IPS DF 6.9 (cell line): ENCODE measurements around the gene CLPTM1.

ENCODE experiments used
- DNase-seq: peaks from one replicate; pipeline ENCODE4 v3.0.0-alpha.2; 2013; ENCODE audit warnings: low read depth, low spot score
- H3K27ac ChIP-seq: one replicate; pipeline ENCODE4 v1.5.1; 2013; ENCODE audit warnings: low read length, control low read depth
- H3K27me3 ChIP-seq: 2 replicates; pipeline ENCODE4 v1.6.1; 2013; ENCODE audit warnings: mild to moderate bottlenecking, low read length; ENCODE audit not compliant: control insufficient read depth, insufficient read depth
- H3K36me3 ChIP-seq: 2 replicates; pipeline ENCODE4 v1.6.1; 2013; ENCODE audit warnings: low read length; ENCODE audit not compliant: control insufficient read depth, insufficient read depth
- H3K4me1 ChIP-seq: 2 replicates; pipeline ENCODE4 v1.6.1; 2013; ENCODE audit warnings: low read length; ENCODE audit not compliant: control insufficient read depth, insufficient read depth
- H3K4me3 ChIP-seq: 2 replicates; pipeline ENCODE4 v1.5.1; 2013; ENCODE audit warnings: mild to moderate bottlenecking, low read length
- H3K9me3 ChIP-seq: 2 replicates; pipeline ENCODE4 v1.6.1; 2013; ENCODE audit warnings: low read length, inconsistent platforms; ENCODE audit not compliant: control insufficient read depth, insufficient read depth
- WGBS: extraction: QIAGEN DNeasy Blood & Tissue Kit; methylation state at CpG from one replicate; pipeline ENCODE4 v1.1.7; 2013; ENCODE audit warnings: mixed read lengths, missing lambda C conversion rate; ENCODE audit not compliant: insufficient read length, insufficient coverage; 5-methylcytosine and 5-hydroxymethylcytosine counted together

The CLPTM1 gene

GRCh38 chr19:44943801-44944249 lies 11.4 kb upstream of the CLPTM1 start:
- no peak for DNase-seq
- Histone ChIP-seq H3K4me3 (no peak overlapping the region), H3K36me3 (no peaks in the 10 kb centered on the region; the same call in 1 of the 2 replicates), H3K4me1 (no peaks in the 10 kb centered on the region), H3K27ac (no peak overlapping the region), H3K27me3 (no peaks in the 10 kb centered on the region; the same call in 1 of the 2 replicates), H3K9me3 (no peaks in the 10 kb centered on the region)
- no CpG with 5 or more reads among the region's 10 CpGs for WGBS

- no peaks in the 10 kb centered on the region; the same call in 1 of the 2 replicates for H3K36me3 ChIP-seq
- no peak for DNase-seq
- no peaks in the 10 kb centered on the region; the same call in 1 of the 2 replicates for H3K27me3 ChIP-seq
- H3K27ac ChIP-seq: no peak overlapping the region
- no peaks in the 10 kb centered on the region for H3K4me1 ChIP-seq
- H3K9me3 ChIP-seq: no peaks in the 10 kb centered on the region
- no CpG with 5 or more reads among the region's 13 CpGs for WGBS
- no peak overlapping the region for H3K4me3 ChIP-seq
Measured at GRCh38 chr19:44947041-44947581, 8.1 kb upstream of the CLPTM1 start.

GRCh38 chr19:44948237-44948636 lies 6.9 kb upstream of the CLPTM1 start:
- Histone ChIP-seq H3K4me1 (no peaks in the 10 kb centered on the region), H3K4me3 (no peak overlapping the region), H3K36me3 (no peaks in the 10 kb centered on the region), H3K27me3 (no peaks in the 10 kb centered on the region), H3K9me3 (no peaks in the 10 kb centered on the region), H3K27ac (no peak overlapping the region)
- no peak for DNase-seq
- no CpG with 5 or more reads among the region's 5 CpGs for WGBS

- no peak for DNase-seq
- no peaks in the 10 kb centered on the region for H3K36me3 ChIP-seq
- no CpG with 5 or more reads among the region's 5 CpGs for WGBS
- H3K4me1 ChIP-seq: no peaks in the 10 kb centered on the region
- no peak overlapping the region for H3K27ac ChIP-seq
- H3K9me3 ChIP-seq: no peaks in the 10 kb centered on the region
- H3K4me3 ChIP-seq: no peak overlapping the region
- H3K27me3 ChIP-seq: no peaks in the 10 kb centered on the region
Measured at GRCh38 chr19:44948763-44949374, 6.3 kb upstream of the CLPTM1 start.

GRCh38 chr19:44949550-44949949 lies 5.6 kb upstream of the CLPTM1 start:
- no peaks in the 10 kb centered on the region for H3K36me3 ChIP-seq
- H3K4me3 ChIP-seq: no peak overlapping the region
- no peaks in the 10 kb centered on the region for H3K9me3 ChIP-seq
- H3K27ac ChIP-seq: no peak overlapping the region
- WGBS: no CpG with 5 or more reads among the region's 9 CpGs
- no peak for DNase-seq
- no peaks in the 10 kb centered on the region for H3K27me3 ChIP-seq
- no peaks in the 10 kb centered on the region for H3K4me1 ChIP-seq

- peak; percentile 68 for DNase-seq
- Histone ChIP-seq H3K9me3 (no peaks in the 10 kb centered on the region), H3K36me3 (no peaks in the 10 kb centered on the region), H3K27ac (no peak overlapping the region), H3K4me3 (no peak overlapping the region), H3K4me1 (peaks cover 3% of the 10 kb centered on the region), H3K27me3 (no peaks in the 10 kb centered on the region)
- WGBS: no CpG with 5 or more reads among the region's 13 CpGs
Measured at GRCh38 chr19:44951179-44952159, 3.7 kb upstream of the CLPTM1 start.

- no peaks in the 10 kb centered on the region for H3K9me3 ChIP-seq
- H3K4me3 ChIP-seq: peak overlapping the region; percentile 64; the same call in 1 of the 2 replicates
- no peak for DNase-seq
- H3K27me3 ChIP-seq: no peaks in the 10 kb centered on the region
- H3K27ac ChIP-seq: no peak overlapping the region
- no CpG with 5 or more reads among the region's 13 CpGs for WGBS
- H3K4me1 ChIP-seq: peaks cover 3% of the 10 kb centered on the region
- no peaks in the 10 kb centered on the region for H3K36me3 ChIP-seq
Measured at GRCh38 chr19:44954278-44954648, 917 bp upstream of the CLPTM1 start.

GRCh38 chr19:44955505-44956439 lies 592 bp downstream of the CLPTM1 start:
- no peaks in the 10 kb centered on the region for H3K9me3 ChIP-seq
- no CpG with 5 or more reads among the region's 40 CpGs for WGBS
- peak overlapping the region; percentile 92 for H3K4me3 ChIP-seq
- no peaks in the 10 kb centered on the region for H3K36me3 ChIP-seq
- DNase-seq: no peak
- no peak overlapping the region for H3K27ac ChIP-seq
- H3K4me1 ChIP-seq: peaks cover 3% of the 10 kb centered on the region
- no peaks in the 10 kb centered on the region for H3K27me3 ChIP-seq

GRCh38 chr19:44957526-44957925 lies 2.3 kb downstream of the CLPTM1 start:
- no peak for DNase-seq
- WGBS: no CpG with 5 or more reads among the region's 7 CpGs
- H3K9me3 ChIP-seq: no peaks in the 10 kb centered on the region
- peaks cover 3% of the 10 kb centered on the region for H3K4me1 ChIP-seq
- no peaks in the 10 kb centered on the region for H3K36me3 ChIP-seq
- no peak overlapping the region for H3K27ac ChIP-seq
- no peaks in the 10 kb centered on the region for H3K27me3 ChIP-seq
- H3K4me3 ChIP-seq: no peak overlapping the region

GRCh38 chr19:44958090-44958489 lies 2.9 kb downstream of the CLPTM1 start:
- DNase-seq: no peak
- no CpG with 5 or more reads among the region's 9 CpGs for WGBS
- Histone ChIP-seq H3K4me1 (peaks cover 3% of the 10 kb centered on the region), H3K36me3 (no peaks in the 10 kb centered on the region), H3K9me3 (no peaks in the 10 kb centered on the region), H3K4me3 (no peak overlapping the region), H3K27ac (no peak overlapping the region), H3K27me3 (no peaks in the 10 kb centered on the region)
